HG02678 (cell line): ENCODE measurements around the gene NDUFS3.

Experiments used
- ATAC-seq: cut with Tn5 transposase; IDR thresholded peaks from one replicate; pipeline ENCODE4 v1.9.1; 2021; ENCODE audit warnings: mild to moderate bottlenecking, moderate library complexity; ENCODE audit not compliant: unreplicated experiment

NDUFS3 gene

DNA sequence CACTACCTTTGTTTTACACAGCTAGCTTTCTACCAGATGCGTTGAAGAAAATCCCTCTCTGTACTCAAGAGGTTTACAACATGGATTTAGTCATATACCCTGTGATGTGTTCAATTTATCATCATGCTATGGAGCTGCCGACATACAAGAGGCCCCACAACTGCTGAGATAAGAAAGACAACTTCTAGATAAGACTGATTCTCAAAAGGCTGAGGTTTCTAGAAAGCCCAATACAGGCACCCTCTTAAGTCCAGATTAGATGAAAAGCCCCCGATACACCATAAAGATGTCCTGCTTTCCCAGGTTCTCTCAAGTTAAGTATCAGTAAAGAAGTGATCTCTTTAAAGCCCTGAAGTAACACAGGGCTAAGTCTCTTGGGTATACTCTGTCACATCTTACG lies 49.2 kb downstream of the NDUFS3 start:
- ATAC-seq, result no peak

DNA sequence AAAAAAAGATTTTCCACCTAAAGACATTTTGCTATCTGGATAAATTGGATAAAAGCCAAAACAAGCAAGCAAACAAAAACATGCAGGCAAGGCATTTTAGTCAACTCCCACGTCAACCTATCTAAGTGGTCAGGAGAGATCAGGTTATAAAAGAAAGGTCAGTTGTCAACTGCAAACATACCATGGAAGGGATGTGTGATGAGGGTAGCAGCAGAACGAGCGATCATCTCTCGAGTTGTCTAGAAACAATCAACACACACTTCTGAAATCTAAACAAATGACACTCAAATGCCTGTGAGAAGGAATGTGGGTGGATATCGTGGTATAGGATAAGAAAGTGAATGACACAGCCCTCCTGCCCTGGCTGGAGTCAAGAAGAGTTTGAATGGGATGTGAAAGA lies 52.6 kb downstream of the NDUFS3 start:
- ATAC-seq, result no peak
